D341Med (cell line): ENCODE results near the gene RASL10A.

Experiments used
- DNase-seq: peaks from one replicate; pipeline ENCODE4 v3.0.0; 2012; ENCODE audit warnings: low spot score

RASL10A gene

DNA sequence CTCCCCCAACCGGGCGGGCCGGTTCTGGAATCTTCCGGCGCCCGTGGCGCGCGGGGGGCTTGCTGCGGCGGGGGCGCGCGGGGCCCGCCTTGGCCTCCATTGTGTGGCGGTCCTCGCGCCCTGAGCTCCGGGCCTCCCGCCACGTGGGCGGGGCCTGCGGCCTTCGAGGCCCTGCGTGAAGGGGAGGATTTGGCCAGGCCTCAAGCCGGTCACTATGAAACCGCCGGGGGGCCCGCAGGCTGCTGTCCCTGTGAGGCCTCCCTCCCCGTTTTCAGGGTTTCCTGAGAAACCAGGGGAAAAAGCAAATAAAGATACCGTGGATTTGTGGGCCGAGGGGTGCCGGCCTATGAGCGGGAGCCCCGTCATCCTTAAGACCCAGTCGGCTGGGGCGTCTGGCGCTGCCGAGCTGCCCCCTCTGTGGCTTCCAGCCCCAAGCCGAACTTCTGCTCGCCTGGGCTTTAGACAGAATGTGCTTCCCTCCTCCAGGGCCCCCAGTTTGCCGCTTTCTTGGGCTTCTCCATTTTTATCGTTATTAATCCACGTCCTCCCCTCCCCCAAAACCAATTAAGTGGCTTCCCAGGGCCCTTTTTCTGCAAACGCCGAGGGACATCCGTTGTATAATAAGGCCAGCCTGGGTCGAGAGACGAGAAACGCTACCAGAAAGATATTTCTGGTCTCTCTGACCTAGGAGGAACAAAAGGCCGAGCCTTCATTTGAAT is 46.8 kb downstream of the RASL10A start:
- DNase-seq = peak; percentile 66

DNA sequence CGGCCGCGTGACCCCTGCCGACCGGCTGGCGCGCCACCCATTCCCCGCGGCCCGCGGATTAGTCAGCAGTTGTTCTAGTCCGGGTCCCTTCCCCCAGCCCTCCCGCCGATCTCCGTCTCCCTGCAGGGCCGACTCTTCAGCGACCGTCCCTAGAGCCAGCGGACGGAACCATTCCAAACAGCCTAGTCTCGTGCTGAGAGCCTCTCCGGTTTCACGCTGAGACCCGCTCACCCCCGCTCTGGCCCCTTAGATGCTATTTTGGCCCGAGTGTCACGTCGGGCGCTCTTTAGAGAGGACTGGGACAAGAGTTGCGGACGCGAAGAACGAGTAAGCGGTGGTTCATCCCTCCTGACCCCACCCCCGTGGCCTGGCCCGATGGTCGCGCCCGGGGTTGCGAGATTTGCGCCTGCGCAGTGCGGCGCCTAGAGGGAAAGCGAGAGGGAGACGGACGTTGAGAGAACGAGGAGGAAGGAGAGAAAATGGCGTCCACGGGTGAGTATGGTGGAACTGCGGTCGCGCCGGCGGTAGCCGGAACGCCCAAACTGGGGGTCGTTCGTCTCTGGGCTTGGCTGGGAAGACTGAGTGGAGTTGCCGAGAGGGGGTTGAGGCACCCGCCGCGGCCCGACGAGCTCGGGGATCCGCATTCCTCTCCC is 47.5 kb downstream of the RASL10A start, which contains the start of the genes EWSR1 and RHBDD3:
EWSR1 (plus strand) TSS at position 411 of the 653 bp plus-strand sequence; CDS start at position 480, 69 bp downstream.
RHBDD3 (minus strand) TSS at position 124 of the 653 bp plus-strand sequence. CDS start 2,355 bp downstream, outside the sequence.
- peak; percentile 96 for DNase-seq

DNA sequence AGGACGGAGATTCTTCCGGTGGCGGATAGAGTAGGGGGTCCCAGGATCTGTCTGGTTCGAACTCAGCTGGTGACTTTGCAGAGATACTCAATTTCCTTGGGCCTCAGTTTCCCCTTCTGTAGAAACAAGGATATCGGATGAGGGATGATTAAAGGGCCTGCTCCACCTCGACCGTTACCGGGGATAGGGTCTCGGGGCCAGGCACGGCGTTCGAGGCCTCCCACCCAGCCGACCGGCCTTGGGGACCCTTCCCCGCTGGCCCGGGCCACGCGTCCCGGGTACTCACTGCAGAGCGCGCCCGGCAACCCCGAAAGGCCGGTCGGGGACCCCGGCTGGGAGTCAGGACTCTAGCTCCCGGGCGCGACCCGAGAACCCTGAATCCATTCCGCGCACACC is 48.0 kb downstream of the RASL10A start:
- DNase-seq = no peak

DNA sequence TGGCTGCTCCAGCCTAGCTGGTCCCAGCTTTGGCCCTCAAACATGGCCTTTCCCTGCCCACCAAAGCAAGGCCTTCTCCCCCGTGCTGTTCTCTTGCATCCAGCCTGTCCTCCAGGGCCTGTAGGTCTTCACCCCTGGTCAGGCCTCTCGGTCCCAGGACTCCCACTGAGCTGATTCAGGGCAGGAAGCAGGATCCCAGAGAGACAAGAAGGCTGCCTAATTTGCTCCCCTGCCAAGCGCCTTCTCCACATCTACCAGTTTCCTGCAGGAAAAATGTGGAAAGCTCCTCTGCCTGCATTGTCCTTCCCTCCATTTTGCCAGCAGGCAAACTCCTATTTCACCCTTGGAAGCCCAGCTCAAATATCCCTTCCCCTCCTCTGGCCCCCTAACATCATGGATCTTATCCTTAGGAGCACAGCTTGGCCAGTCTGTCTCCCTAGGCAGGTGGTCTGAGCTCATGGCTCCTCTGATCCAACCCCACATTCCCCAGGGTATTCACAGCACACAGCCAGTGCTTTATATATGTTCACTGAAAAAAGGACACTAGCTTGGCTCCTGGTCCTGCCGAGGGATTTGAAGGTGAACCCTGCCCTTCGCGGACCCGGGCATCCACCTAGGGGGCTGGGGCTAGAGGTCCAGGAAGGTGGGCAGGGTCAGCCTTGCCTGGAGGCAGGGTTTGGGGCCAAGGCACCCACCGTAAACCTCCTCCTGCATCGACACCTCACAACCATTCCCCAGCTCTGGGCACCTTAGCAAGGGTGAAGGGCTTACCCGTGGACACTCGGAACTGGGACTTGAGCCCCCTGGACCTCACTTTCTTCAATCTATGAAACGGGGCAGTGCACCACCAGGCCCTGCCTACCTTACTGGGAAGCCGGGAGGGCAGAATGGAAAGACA is 48.7 kb downstream of the RASL10A start:
- peak; percentile 43 for DNase-seq

DNA sequence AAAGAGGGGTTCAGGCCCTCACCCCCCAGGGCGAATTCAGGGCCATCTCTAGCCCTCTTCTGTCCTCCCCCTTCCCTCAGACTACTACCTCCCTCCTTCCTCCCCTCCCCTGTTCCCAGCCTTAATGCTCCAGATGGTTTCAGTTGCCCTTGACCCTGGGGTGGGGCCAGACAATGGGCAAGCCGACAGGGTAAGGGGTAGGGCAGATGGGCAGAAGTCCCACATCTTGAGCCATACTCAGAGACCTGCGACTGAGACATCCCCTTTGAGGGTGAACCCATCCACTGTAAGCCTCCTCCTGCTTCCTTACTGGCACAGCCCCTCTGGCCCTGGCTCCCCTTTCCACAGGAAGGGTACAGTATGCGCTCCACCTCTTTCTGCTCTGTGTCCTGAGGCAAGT is 49.6 kb downstream of the RASL10A start:
- no peak for DNase-seq

DNA sequence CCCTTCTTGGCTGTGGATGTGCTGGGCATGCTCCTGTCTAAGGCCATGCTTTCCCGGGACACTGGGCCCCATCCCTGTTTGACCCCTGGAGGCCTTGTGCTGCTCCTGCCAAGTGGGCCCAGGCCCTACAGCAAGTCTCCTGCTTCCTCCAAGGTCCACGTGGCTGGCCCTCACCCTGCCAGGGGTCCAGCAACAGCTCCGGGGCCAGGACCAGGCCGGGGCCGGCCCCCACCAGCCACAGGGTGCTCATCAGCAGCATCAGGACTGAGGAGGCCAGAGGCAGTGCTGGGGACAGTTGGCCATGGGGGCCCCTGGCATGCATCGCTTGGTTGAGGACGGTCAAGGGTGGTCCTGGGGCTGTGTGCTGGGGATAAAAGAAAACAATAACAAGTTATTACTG is 50.2 kb downstream of the RASL10A start:
- no peak for DNase-seq

DNA sequence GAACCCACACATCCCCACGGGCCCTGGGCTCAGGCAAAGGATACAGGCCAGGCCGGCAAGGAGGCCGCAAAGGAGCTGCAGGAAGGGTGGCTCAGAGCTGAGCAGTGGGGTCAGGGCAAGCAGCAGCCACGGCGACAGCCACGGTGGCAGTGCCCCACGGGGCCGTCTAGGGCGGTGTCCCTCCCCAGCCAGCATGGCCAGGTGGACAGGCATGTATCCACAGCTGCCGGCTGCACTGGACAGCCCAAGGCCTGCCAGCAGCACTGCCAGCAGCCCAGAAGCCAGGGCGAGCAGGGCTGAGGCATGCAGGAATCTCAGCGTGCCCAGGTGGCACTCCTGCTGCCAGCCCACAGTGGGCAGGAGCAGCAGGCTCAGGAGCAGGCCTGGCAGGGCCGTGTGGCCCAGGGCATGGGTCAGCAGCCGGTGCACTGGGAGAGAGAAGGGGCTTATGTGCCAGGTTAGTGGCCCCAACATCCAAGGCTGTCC is 51.7 kb downstream of the RASL10A start:
- no peak for DNase-seq
